Suprapubic skin (tissue), 4 donors: ENCODE results near the gene PRSS27. TPM values are rescaled to one million over a fixed set of nuclear protein-coding genes. Genes with fewer than 3 reads are reported as not detected.
A peak's percentile ranks its signal among the peaks of the same experiment; 100 is the strongest.

Source experiments
- DNase-seq, 2 donors: peaks; one replicate each; pipeline ENCODE4 v3.0.0-alpha.2; 2019; ENCODE audit warnings: low spot score in 2 of 2
- H3K27ac ChIP-seq: fragments of 200-600 bp; sonication (generic); one replicate; pipeline ENCODE4 v1.5.1; 2019
- H3K27me3 ChIP-seq: fragments of 200-600 bp; sonication (generic); one replicate; pipeline ENCODE4 v1.5.1; 2019
- H3K36me3 ChIP-seq: fragments of 200-600 bp; sonication (generic); one replicate; pipeline ENCODE4 v1.5.1; 2019
- H3K4me1 ChIP-seq: fragments of 200-600 bp; sonication (generic); one replicate; pipeline ENCODE4 v1.5.1; 2019
- H3K4me3 ChIP-seq: fragments of 200-600 bp; sonication (generic); one replicate; pipeline ENCODE4 v1.5.1; 2019; ENCODE audit warnings: mild to moderate bottlenecking
- H3K9me3 ChIP-seq: fragments of 200-600 bp; sonication (generic); one replicate; pipeline ENCODE4 v1.5.1; 2019
- CTCF ChIP-seq, 2 donors: fragments of 200-600 bp in 1 of 2; fragments of 450-650 bp in 1 of 2; sonication (generic) in 1 of 2; IDR thresholded peaks; one replicate each; pipeline ENCODE4 v1.5.1; 2016 to 2019; ENCODE audit warnings: antibody characterized with exemption in 2 of 2, mild to moderate bottlenecking in 1 of 2, moderate library complexity in 1 of 2
- EP300 ChIP-seq: sonication (generic); formaldehyde crosslinking; IDR thresholded peaks from one replicate; pipeline ENCODE4 v1.6.1; 2017; ENCODE audit warnings: antibody characterized with exemption
- POLR2A ChIP-seq, 2 donors: fragments of 450-650 bp; IDR thresholded peaks; one replicate each; pipeline ENCODE4 v1.6.1; 2017; ENCODE audit warnings: antibody characterized with exemption in 2 of 2, mild to moderate bottlenecking in 2 of 2, moderate library complexity in 2 of 2
- POLR2AphosphoS5 ChIP-seq, 3 donors: sonication (generic); formaldehyde crosslinking; IDR thresholded peaks; one replicate each; pipeline ENCODE4 v1.6.1; 2017; ENCODE audit warnings: antibody characterized with exemption in 3 of 3
- WGBS: methylation state at CpG from one replicate; pipeline ENCODE4 v1.1.5; 2018; 5-methylcytosine and 5-hydroxymethylcytosine counted together
- total RNA-seq, 4 donors: library from RNA; depleted of rRNA; stranded (reverse); fragments of >200 nt; gene quantifications; one replicate each; pipeline ENCODE4 v1.1.0, GENCODE V29; 2016

The PRSS27 gene
- total RNA-seq, 4 donors from 2014 or later = 1.6 to 9.5 (median 5.6) TPM

GRCh38 chr16:2715519-2715918 is 4.5 kb downstream of the PRSS27 start:
- Histone ChIP-seq H3K4me3 (peak overlapping the region; percentile 24), H3K9me3 (no peaks in the 10 kb centered on the region), H3K4me1 (peaks cover 29% of the 10 kb centered on the region), H3K27me3 (peaks cover 3% of the 10 kb centered on the region), H3K27ac (no peak overlapping the region), H3K36me3 (no peaks in the 10 kb centered on the region)
- no peak for TF ChIP-seq CTCF (IDR thresholded peaks at IDR 0.05)
- TF ChIP-seq POLR2A (IDR thresholded peaks at IDR 0.05) = no peak
- TF ChIP-seq EP300 = no peak
- TF ChIP-seq POLR2AphosphoS5 (IDR thresholded peaks at IDR 0.05) = peak in 1 of 3 donors; percentile 23
- WGBS = 0% methylated on average over 2 of the region's 33 CpGs
- no peak for DNase-seq

- 25% methylated on average over 9 of the region's 9 CpGs for WGBS
- Histone ChIP-seq H3K27ac (no peak overlapping the region), H3K27me3 (peaks cover 3% of the 10 kb centered on the region), H3K4me3 (peak overlapping the region; percentile 24), H3K36me3 (no peaks in the 10 kb centered on the region), H3K4me1 (peaks cover 29% of the 10 kb centered on the region), H3K9me3 (no peaks in the 10 kb centered on the region)
- no peak for DNase-seq
- no peak for TF ChIP-seq CTCF (IDR thresholded peaks at IDR 0.05)
- no peak for TF ChIP-seq POLR2AphosphoS5 (IDR thresholded peaks at IDR 0.05)
- no peak for TF ChIP-seq POLR2A (IDR thresholded peaks at IDR 0.05)
- TF ChIP-seq EP300 = no peak
These were observed 5.0 kb downstream of the PRSS27 start for GRCh38 chr16:2715064-2715463.

GRCh38 chr16:2713985-2714774 is 5.8 kb downstream of the PRSS27 start:
- WGBS = 78% methylated on average over 14 of the region's 28 CpGs
- no peak overlapping the region for H3K27ac ChIP-seq

GRCh38 chr16:2713523-2713922 is 6.5 kb downstream of the PRSS27 start:
- WGBS = 71% methylated on average over 13 of the region's 14 CpGs
- no peak for TF ChIP-seq POLR2AphosphoS5 (IDR thresholded peaks at IDR 0.05)
- no peak for TF ChIP-seq EP300
- no peak for TF ChIP-seq POLR2A (IDR thresholded peaks at IDR 0.05)
- no peak for TF ChIP-seq CTCF (IDR thresholded peaks at IDR 0.05)

More at GRCh38 chr16:2713985-2714774, 5.8 kb downstream of the PRSS27 start:
- no peak overlapping the region for H3K4me3 ChIP-seq
- TF ChIP-seq POLR2AphosphoS5 (IDR thresholded peaks at IDR 0.05) = no peak
- no peak for TF ChIP-seq EP300
- TF ChIP-seq CTCF (IDR thresholded peaks at IDR 0.05) = no peak
- H3K9me3 ChIP-seq = no peaks in the 10 kb centered on the region
- peaks cover 3% of the 10 kb centered on the region for H3K27me3 ChIP-seq
- peaks cover 6% of the 10 kb centered on the region for H3K36me3 ChIP-seq
- peaks cover 20% of the 10 kb centered on the region for H3K4me1 ChIP-seq
- no peak for DNase-seq

GRCh38 chr16:2712546-2712945 is 7.5 kb downstream of the PRSS27 start:
- Histone ChIP-seq H3K4me1 (peaks cover 16% of the 10 kb centered on the region), H3K9me3 (no peaks in the 10 kb centered on the region), H3K27ac (no peak overlapping the region), H3K4me3 (no peak overlapping the region), H3K27me3 (peaks cover 3% of the 10 kb centered on the region), H3K36me3 (peaks cover 23% of the 10 kb centered on the region)
- WGBS = 90% methylated on average over 10 of the region's 21 CpGs
- DNase-seq = no peak
- TF ChIP-seq POLR2AphosphoS5 (IDR thresholded peaks at IDR 0.05) (no peak), POLR2A (IDR thresholded peaks at IDR 0.05) (no peak), EP300 (no peak), CTCF (IDR thresholded peaks at IDR 0.05) (no peak)

More at GRCh38 chr16:2713523-2713922, 6.5 kb downstream of the PRSS27 start:
- Histone ChIP-seq H3K9me3 (no peaks in the 10 kb centered on the region), H3K4me3 (no peak overlapping the region), H3K27me3 (peaks cover 3% of the 10 kb centered on the region), H3K4me1 (peaks cover 16% of the 10 kb centered on the region), H3K36me3 (peaks cover 13% of the 10 kb centered on the region), H3K27ac (no peak overlapping the region)
- DNase-seq = no peak
